RWPE1 (cell line): Measurements from ENCODE around the gene CRK.
A peak's percentile ranks its signal among the peaks of the same experiment; 100 is the strongest.

Experiments used
- CTCF ChIA-PET: fragments of 350-600 bp; sonication (Branson Sonifier 250); formaldehyde crosslinking; extraction: SDS; loops from one replicate; lab custom pipeline; 2021; lab: Yijun Ruan, JAX
- POLR2A ChIA-PET: fragments of 400-600 bp; formaldehyde crosslinking; extraction: SDS; loops from one replicate; lab custom pipeline; 2020; ENCODE audit warnings: antibody characterized with exemption; ENCODE audit not compliant: low non-redundant PET; lab: Yijun Ruan, JAX
- DNase-seq: peaks from one replicate; pipeline ENCODE4 v3.0.0; 2012; ENCODE audit warnings: low spot score
- H3K27ac ChIP-seq: fragments of 450-650 bp; 2 replicates; pipeline ENCODE4 v1.5.1; 2017
- CTCF ChIP-seq: fragments of 450-650 bp; conservative IDR thresholded peaks from 2 replicates; pipeline ENCODE4 v1.5.1; 2017; ENCODE audit warnings: low read depth, mild to moderate bottlenecking

The CRK gene

GRCh38 chr17:1376061-1376460 is 80.0 kb downstream of the CRK start:
- ChIA-PET POLR2A (no interaction called here), CTCF (interaction anchor here (0.6 kb wide), 1 partner anchor 545 kb away, joined by 3 read pairs; no protein-coding TSS in a partner anchor)

GRCh38 chr17:1375615-1376014 is 80.4 kb downstream of the CRK start:
- ChIA-PET POLR2A (no interaction called here), CTCF (no interaction called here)
- no peak for TF ChIP-seq CTCF

More at GRCh38 chr17:1376061-1376460, 80.0 kb downstream of the CRK start:
- no peak for DNase-seq
- no peak overlapping the region for H3K27ac ChIP-seq
- no peak for TF ChIP-seq CTCF

GRCh38 chr17:1374431-1375177 is 81.4 kb downstream of the CRK start:
- CTCF ChIA-PET: no interaction called here
- H3K27ac ChIP-seq: no peak overlapping the region
- no peak for DNase-seq
- POLR2A ChIA-PET: no interaction called here
- TF ChIP-seq CTCF: no peak

More at GRCh38 chr17:1375615-1376014, 80.4 kb downstream of the CRK start:
- H3K27ac ChIP-seq: no peak overlapping the region
- no peak for DNase-seq

- POLR2A ChIA-PET: no interaction called here
- no peak for DNase-seq
- TF ChIP-seq CTCF: no peak
- CTCF ChIA-PET: no interaction called here
- H3K27ac ChIP-seq: no peak overlapping the region
Observed at GRCh38 chr17:1373707-1374237, 82.3 kb downstream of the CRK start.

- CTCF ChIA-PET: no interaction called here
- TF ChIP-seq CTCF: no peak
Observed at GRCh38 chr17:1372618-1373017, 83.4 kb downstream of the CRK start.

GRCh38 chr17:1371893-1372590 is 84.0 kb downstream of the CRK start:
- no peak for TF ChIP-seq CTCF
- POLR2A ChIA-PET: no interaction called here
- DNase-seq: no peak
- CTCF ChIA-PET: no interaction called here
- no peak overlapping the region; the same call in 1 of the 2 replicates for H3K27ac ChIP-seq

More at GRCh38 chr17:1372618-1373017, 83.4 kb downstream of the CRK start:
- no peak for DNase-seq
- 0 out of 2 replicates have a peak overlapping the region, but pooled peaks have one; percentile 4 for H3K27ac ChIP-seq
- POLR2A ChIA-PET: no interaction called here
